OCI-LY7 (cell line): ENCODE data around the gene FANCD2OS. TPM values are rescaled to one million over a fixed set of nuclear protein-coding genes. Genes with fewer than 3 reads are reported as not detected.
"Not testable (repeated sequence)": the region's sequence is repeated elsewhere in the genome, so short reads cannot be mapped to it uniquely, and the experiment has no call there.

Experiments used
- BruUV-seq: library from RNA; stranded (reverse); fragments of 400-500 nt; replicated peaks from 2 replicates; lab custom pipeline; 2021; lab: Mats Ljungman, UMichigan
- CTCF ChIA-PET: fragments of 300-600 bp; sonication (Branson Sonifier 250); formaldehyde crosslinking; loops from one replicate; lab custom pipeline; 2022; ENCODE audit warnings: antibody characterized with exemption; ENCODE audit not compliant: unreplicated experiment; lab: Charles Lee
- POLR2A ChIA-PET: fragments of 300-600 bp; sonication (Branson Sonifier 250); formaldehyde crosslinking; loops from one replicate; lab custom pipeline; 2022; ENCODE audit warnings: antibody characterized with exemption; lab: Charles Lee
- DNase-seq: peaks from one replicate; pipeline ENCODE4 v3.0.0-alpha.2; 2015; ENCODE audit warnings: low spot score
- H2AFZ ChIP-seq: fragments of 200-600 bp; sonication (generic), shearing (Covaris generic); 2 replicates; pipeline ENCODE4 v1.6.1; 2014; ENCODE audit warnings: mild to moderate bottlenecking, antibody characterized with exemption, low read length, moderate library complexity
- H3K27ac ChIP-seq: fragments of 200-600 bp; sonication (generic); 2 replicates; pipeline ENCODE4 v1.5.1; 2014; ENCODE audit warnings: mixed run types, low read depth, mild to moderate bottlenecking, moderate library complexity, low read length, inconsistent platforms; ENCODE audit not compliant: poor library complexity, severe bottlenecking
- H3K36me3 ChIP-seq: fragments of 200-600 bp; sonication (generic); 2 replicates; pipeline ENCODE4 v1.6.1; 2014; ENCODE audit warnings: mild to moderate bottlenecking, antibody characterized with exemption, low read length, moderate library complexity, mixed read lengths; ENCODE audit not compliant: insufficient read depth
- H3K4me1 ChIP-seq: fragments of 200-600 bp; sonication (generic); 2 replicates; pipeline ENCODE4 v1.5.1; 2014; ENCODE audit warnings: mild to moderate bottlenecking, low read length; ENCODE audit not compliant: insufficient read depth, poor library complexity, severe bottlenecking
- H3K4me2 ChIP-seq: fragments of 200-600 bp; sonication (generic); 2 replicates; pipeline ENCODE4 v1.6.1; 2014; ENCODE audit warnings: mild to moderate bottlenecking, low read length
- H3K4me3 ChIP-seq: fragments of 200-600 bp; sonication (generic); 2 replicates; pipeline ENCODE4 v1.5.1; 2014; ENCODE audit warnings: mild to moderate bottlenecking, low read depth, low read length; ENCODE audit not compliant: poor library complexity, severe bottlenecking
- H3K79me2 ChIP-seq: fragments of 200-600 bp; sonication (generic); 2 replicates; pipeline ENCODE4 v1.6.1; 2016; ENCODE audit warnings: low read depth, mild to moderate bottlenecking, low read length, moderate library complexity, mixed read lengths; ENCODE audit not compliant: insufficient read depth
- H3K9me2 ChIP-seq: fragments of 200-600 bp; sonication (generic); 2 replicates; pipeline ENCODE4 v1.6.1; 2016; ENCODE audit warnings: mild to moderate bottlenecking, low read length, mixed read lengths; ENCODE audit not compliant: insufficient read depth
- H3K9me3 ChIP-seq: fragments of 200-600 bp; sonication (generic); 2 replicates; pipeline ENCODE4 v1.6.1; 2014; ENCODE audit warnings: mild to moderate bottlenecking, mixed run types, low read length, mixed read lengths
- H4K20me1 ChIP-seq: fragments of 200-600 bp; sonication (generic); 2 replicates; pipeline ENCODE4 v1.6.1; 2014; ENCODE audit warnings: mild to moderate bottlenecking, antibody characterized with exemption, low read length, moderate library complexity, mixed read lengths; ENCODE audit not compliant: insufficient read depth
- EZH2phosphoT487 ChIP-seq: fragments of 200-600 bp; sonication (generic); IDR thresholded peaks from 2 replicates; pipeline ENCODE4 v1.6.1; 2018; ENCODE audit warnings: low read depth, borderline replicate concordance, mild to moderate bottlenecking, mixed run types, antibody characterized with exemption, low read length, moderate library complexity, mixed read lengths
- intact Hi-C: fragments of 100-400 bp; cut with micrococcal nuclease; formaldehyde crosslinking; loops from one replicate; pipeline ENCODE4 v1.10.0; 2022; ENCODE audit not compliant: unreplicated experiment
- total RNA-seq, 2 experiments: library from RNA; depleted of rRNA in 1 of 2; stranded (reverse); fragments of >200 nt in 1 of 2; shearing (Covaris generic) in 1 of 2; gene quantifications; 2 replicates each; pipeline ENCODE4 v1.2.3, GENCODE V29; 2014 to 2022
- TF ChIP-seq, protein P1 (sequence below): fragments of 200-600 bp; sonication (generic); conservative IDR thresholded peaks from 2 replicates; pipeline ENCODE4 v1.5.1; 2014; ENCODE audit warnings: mild to moderate bottlenecking, antibody characterized with exemption, low read length, moderate library complexity, mixed read lengths

FANCD2OS gene
- total RNA-seq, 2 experiments from 2014 or later: not detected

DNA sequence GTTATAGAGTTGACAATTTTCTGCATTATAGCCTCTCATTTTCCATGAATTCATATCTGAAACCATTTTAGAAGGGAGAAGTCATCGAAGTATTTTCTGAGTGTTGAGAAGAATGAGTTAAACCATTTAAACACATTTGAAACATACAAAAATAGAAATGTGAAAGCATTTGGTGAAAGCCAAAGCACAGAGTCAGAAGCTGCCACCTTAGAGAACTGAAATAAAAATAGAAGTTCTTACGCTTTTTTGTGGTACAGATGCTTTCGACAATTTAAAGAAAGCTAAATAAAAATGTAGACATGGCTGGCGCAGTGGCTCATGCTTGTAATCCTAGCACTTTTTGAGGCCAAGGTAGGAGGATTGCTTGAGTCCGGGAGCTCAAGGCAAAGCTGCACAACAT is 9.0 kb downstream of the FANCD2OS start:
- H2AFZ ChIP-seq: no peak overlapping the region
- H3K9me2 ChIP-seq: no peaks in the 10 kb centered on the region
- no peak overlapping the region for H3K27ac ChIP-seq
- peaks cover 80% of the 10 kb centered on the region for H3K36me3 ChIP-seq
- no peaks in the 10 kb centered on the region for H3K4me1 ChIP-seq
- DNase-seq: no peak
- TF ChIP-seq, protein P1, sequence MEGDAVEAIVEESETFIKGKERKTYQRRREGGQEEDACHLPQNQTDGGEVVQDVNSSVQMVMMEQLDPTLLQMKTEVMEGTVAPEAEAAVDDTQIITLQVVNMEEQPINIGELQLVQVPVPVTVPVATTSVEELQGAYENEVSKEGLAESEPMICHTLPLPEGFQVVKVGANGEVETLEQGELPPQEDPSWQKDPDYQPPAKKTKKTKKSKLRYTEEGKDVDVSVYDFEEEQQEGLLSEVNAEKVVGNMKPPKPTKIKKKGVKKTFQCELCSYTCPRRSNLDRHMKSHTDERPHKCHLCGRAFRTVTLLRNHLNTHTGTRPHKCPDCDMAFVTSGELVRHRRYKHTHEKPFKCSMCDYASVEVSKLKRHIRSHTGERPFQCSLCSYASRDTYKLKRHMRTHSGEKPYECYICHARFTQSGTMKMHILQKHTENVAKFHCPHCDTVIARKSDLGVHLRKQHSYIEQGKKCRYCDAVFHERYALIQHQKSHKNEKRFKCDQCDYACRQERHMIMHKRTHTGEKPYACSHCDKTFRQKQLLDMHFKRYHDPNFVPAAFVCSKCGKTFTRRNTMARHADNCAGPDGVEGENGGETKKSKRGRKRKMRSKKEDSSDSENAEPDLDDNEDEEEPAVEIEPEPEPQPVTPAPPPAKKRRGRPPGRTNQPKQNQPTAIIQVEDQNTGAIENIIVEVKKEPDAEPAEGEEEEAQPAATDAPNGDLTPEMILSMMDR: no peak
- no peak for TF ChIP-seq EZH2phosphoT487
- H3K4me3 ChIP-seq: no peak overlapping the region
- CTCF ChIA-PET: no interaction called here
- no TSS peak for BruUV-seq
- no peaks in the 10 kb centered on the region for H3K79me2 ChIP-seq
- no peaks in the 10 kb centered on the region for H4K20me1 ChIP-seq
- no peak overlapping the region for H3K4me2 ChIP-seq
- intact Hi-C loops: no loop called here
- POLR2A ChIA-PET: interaction anchor here (0.8 to 1.3 kb wide), 2 partner anchors 16 to 205 kb away, joined by 3 read pairs; no protein-coding TSS in a partner anchor
- H3K9me3 ChIP-seq: no peaks in the 10 kb centered on the region

DNA sequence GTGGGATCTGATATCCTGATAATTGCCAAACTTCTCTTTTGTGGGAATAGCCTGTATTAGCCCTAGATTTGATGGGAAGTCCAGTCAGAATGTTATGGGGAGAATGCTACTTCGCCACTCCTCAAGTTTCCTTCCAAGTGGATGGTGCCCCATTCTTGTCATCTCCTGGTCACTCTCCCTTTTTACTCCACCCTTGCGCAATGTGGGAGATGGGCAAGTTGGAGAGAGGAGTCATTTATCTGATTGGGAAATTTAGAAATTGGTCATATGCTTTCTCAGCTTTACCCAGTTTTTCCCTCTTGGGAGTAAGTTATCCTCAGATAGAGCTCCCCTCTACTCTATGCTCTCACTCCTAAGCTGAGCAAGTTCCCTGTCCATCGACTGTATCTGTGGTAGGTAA is 14.4 kb downstream of the FANCD2OS start:
- no peaks in the 10 kb centered on the region for H4K20me1 ChIP-seq
- POLR2A ChIA-PET: no interaction called here
- H3K4me1 ChIP-seq: no peaks in the 10 kb centered on the region
- no peak overlapping the region for H3K4me3 ChIP-seq
- no peak overlapping the region for H2AFZ ChIP-seq
- H3K36me3 ChIP-seq: peaks cover 79% of the 10 kb centered on the region
- intact Hi-C loops: no loop called here
- no peaks in the 10 kb centered on the region for H3K9me3 ChIP-seq
- no peaks in the 10 kb centered on the region for H3K79me2 ChIP-seq
- BruUV-seq: no TSS peak
- CTCF ChIA-PET: no interaction called here
- TF ChIP-seq, protein P1: no peak
- no peak for TF ChIP-seq EZH2phosphoT487
- no peak overlapping the region for H3K27ac ChIP-seq
- no peak overlapping the region for H3K4me2 ChIP-seq
- no peaks in the 10 kb centered on the region for H3K9me2 ChIP-seq
- DNase-seq: no peak

DNA sequence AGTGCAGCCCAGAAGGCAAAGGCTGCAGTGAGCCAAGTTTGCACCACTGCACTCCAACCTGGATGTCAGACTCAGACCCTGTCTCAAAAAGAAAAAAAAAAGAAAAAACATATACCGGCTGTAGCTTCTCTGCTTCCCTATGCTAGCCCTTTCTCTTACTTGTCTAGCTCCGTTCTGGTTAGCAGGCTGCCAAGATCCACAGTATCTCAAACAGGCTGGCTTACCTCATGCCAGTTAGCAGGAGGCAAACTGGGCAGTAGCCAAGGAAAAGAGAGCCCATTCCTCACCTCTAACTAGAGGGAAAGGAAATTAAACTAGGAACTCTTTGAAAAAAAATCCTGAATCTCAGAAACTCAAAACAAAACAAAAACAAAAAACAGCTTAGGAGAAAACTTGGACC is 16.7 kb downstream of the FANCD2OS start:
- POLR2A ChIA-PET, H3K4me3 ChIP-seq, intact Hi-C loops, H3K9me3 ChIP-seq, H3K27ac ChIP-seq, DNase-seq, CTCF ChIA-PET, H3K4me2 ChIP-seq, H3K79me2 ChIP-seq, H4K20me1 ChIP-seq, BruUV-seq, H3K4me1 ChIP-seq, H2AFZ ChIP-seq, H3K9me2 ChIP-seq: not testable (repeated sequence)
- peaks cover 86% of the 10 kb centered on the region for H3K36me3 ChIP-seq

DNA sequence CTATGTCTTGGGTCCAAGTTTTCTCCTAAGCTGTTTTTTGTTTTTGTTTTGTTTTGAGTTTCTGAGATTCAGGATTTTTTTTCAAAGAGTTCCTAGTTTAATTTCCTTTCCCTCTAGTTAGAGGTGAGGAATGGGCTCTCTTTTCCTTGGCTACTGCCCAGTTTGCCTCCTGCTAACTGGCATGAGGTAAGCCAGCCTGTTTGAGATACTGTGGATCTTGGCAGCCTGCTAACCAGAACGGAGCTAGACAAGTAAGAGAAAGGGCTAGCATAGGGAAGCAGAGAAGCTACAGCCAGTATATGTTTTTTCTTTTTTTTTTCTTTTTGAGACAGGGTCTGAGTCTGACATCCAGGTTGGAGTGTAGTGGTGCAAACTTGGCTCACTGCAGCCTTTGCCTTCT is 17.3 kb downstream of the FANCD2OS start:
- BruUV-seq, CTCF ChIA-PET, H3K79me2 ChIP-seq, H4K20me1 ChIP-seq, H3K9me2 ChIP-seq, POLR2A ChIA-PET, DNase-seq, H2AFZ ChIP-seq, H3K4me3 ChIP-seq, H3K9me3 ChIP-seq, H3K4me1 ChIP-seq, H3K27ac ChIP-seq, H3K4me2 ChIP-seq, intact Hi-C loops: not testable (repeated sequence)
- H3K36me3 ChIP-seq: peaks cover 86% of the 10 kb centered on the region
